HepG2 (cell line): ENCODE measurements around the gene OPN3. TPM values are rescaled to one million over a fixed set of nuclear protein-coding genes. Genes with fewer than 3 reads are reported as not detected.

Source experiments
- FLYWCH1 ChIP-seq: sonication (generic); formaldehyde crosslinking; IDR thresholded peaks from 2 replicates; pipeline ENCODE4 v1.8.1; 2023; ENCODE audit warnings: mild to moderate bottlenecking, missing genetic modification reagents
- GRHL1 ChIP-seq: sonication (generic); formaldehyde crosslinking; conservative IDR thresholded peaks from 2 replicates; pipeline ENCODE4 v1.8.0; 2022; ENCODE audit warnings: missing genetic modification reagents
- HOXA5 ChIP-seq: sonication (generic); formaldehyde crosslinking; IDR thresholded peaks from 2 replicates; pipeline ENCODE4 v1.4.0; 2020; ENCODE audit warnings: missing genetic modification reagents
- SP1 ChIP-seq, 2 experiments: fragments of 450-650 bp in 1 of 2; sonication (generic) in 1 of 2; formaldehyde crosslinking in 1 of 2; IDR thresholded peaks; 2 replicates each; pipeline versions ENCODE4 v1.4.0 to v1.6.1; 2016 to 2020; ENCODE audit warnings: missing genetic modification reagents in 1 of 2
- TAF15 ChIP-seq: fragments of 200-400 bp; formaldehyde crosslinking; IDR thresholded peaks from one replicate; pipeline ENCODE4 v1.6.1; 2018; ENCODE audit warnings: mild to moderate bottlenecking, low read depth, low read length; ENCODE audit not compliant: poor library complexity, severe bottlenecking
- XBP1 ChIP-seq: sonication (generic); formaldehyde crosslinking; IDR thresholded peaks from 2 replicates; pipeline ENCODE4 v1.5.0; 2020; ENCODE audit warnings: missing genetic modification reagents
- ZBTB1 ChIP-seq: sonication (generic); formaldehyde crosslinking; IDR thresholded peaks from 2 replicates; pipeline ENCODE4 v1.4.0; 2020; ENCODE audit warnings: missing genetic modification reagents, borderline replicate concordance
- ZNF124 ChIP-seq: sonication (generic); formaldehyde crosslinking; IDR thresholded peaks from 2 replicates; pipeline ENCODE4 v1.4.0; 2020; ENCODE audit warnings: missing genetic modification reagents
- polyA plus RNA-seq, 8 experiments: library from polyadenylated mRNA; depleted of rRNA in 3 of 8; stranded (reverse) in 7 of 8; unstranded in 1 of 8; fragments of >200 nt; fragmentation: Illumina TruSeq in 4 of 8; extraction: Trizol in 4 of 8; gene quantifications; 2 replicates each; pipeline versions ENCODE4 v1.2.1 to v1.2.3, GENCODE V29; 2011 to 2016; ENCODE audit warnings: low read depth in 4 of 8, missing spikeins in 1 of 8, mixed read lengths in 1 of 8; ENCODE audit not compliant: insufficient read depth in 1 of 8
- total RNA-seq, 5 experiments: library from RNA; depleted of rRNA; stranded (reverse); fragments of >200 nt; fragmentation: Illumina TruSeq; extraction: Trizol; gene quantifications; 2 replicates each; pipeline ENCODE4 v1.2.3, GENCODE V29; 2016; ENCODE audit warnings: low read depth in 1 of 5
- TF ChIP-seq, protein P1 (sequence below), 2 experiments: fragments of 450-650 bp in 1 of 2; sonication (generic) in 1 of 2; formaldehyde crosslinking in 1 of 2; IDR thresholded peaks; 2 replicates each; pipeline versions ENCODE4 v1.6.1 to v1.8.0; 2016 to 2022; ENCODE audit warnings: antibody characterized with exemption in 1 of 2, mild to moderate bottlenecking in 1 of 2, missing genetic modification reagents in 1 of 2

The OPN3 gene
- total and polyA plus RNA-seq, 2 of the 13 experiments (the other 11 are each of a cell fraction or from before 2014, with no cell fraction given): 17.4 to 23.0 TPM

GRCh38 chr1:241624935-241625334 lies 15.2 kb downstream of the OPN3 start (continued):
- TF ChIP-seq, protein P1, sequence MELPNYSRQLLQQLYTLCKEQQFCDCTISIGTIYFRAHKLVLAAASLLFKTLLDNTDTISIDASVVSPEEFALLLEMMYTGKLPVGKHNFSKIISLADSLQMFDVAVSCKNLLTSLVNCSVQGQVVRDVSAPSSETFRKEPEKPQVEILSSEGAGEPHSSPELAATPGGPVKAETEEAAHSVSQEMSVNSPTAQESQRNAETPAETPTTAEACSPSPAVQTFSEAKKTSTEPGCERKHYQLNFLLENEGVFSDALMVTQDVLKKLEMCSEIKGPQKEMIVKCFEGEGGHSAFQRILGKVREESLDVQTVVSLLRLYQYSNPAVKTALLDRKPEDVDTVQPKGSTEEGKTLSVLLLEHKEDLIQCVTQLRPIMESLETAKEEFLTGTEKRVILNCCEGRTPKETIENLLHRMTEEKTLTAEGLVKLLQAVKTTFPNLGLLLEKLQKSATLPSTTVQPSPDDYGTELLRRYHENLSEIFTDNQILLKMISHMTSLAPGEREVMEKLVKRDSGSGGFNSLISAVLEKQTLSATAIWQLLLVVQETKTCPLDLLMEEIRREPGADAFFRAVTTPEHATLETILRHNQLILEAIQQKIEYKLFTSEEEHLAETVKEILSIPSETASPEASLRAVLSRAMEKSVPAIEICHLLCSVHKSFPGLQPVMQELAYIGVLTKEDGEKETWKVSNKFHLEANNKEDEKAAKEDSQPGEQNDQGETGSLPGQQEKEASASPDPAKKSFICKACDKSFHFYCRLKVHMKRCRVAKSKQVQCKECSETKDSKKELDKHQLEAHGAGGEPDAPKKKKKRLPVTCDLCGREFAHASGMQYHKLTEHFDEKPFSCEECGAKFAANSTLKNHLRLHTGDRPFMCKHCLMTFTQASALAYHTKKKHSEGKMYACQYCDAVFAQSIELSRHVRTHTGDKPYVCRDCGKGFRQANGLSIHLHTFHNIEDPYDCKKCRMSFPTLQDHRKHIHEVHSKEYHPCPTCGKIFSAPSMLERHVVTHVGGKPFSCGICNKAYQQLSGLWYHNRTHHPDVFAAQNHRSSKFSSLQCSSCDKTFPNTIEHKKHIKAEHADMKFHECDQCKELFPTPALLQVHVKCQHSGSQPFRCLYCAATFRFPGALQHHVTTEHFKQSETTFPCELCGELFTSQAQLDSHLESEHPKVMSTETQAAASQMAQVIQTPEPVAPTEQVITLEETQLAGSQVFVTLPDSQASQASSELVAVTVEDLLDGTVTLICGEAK (IDR thresholded peaks at IDR 0.05): no peak
- TF ChIP-seq, protein P1 (CRISPR knock-in tag; IDR thresholded peaks at IDR 0.05): no peak
- TF ChIP-seq SP1 (IDR thresholded peaks at IDR 0.05): no peak
- no peak for TF ChIP-seq SP1 (CRISPR knock-in tag; IDR thresholded peaks at IDR 0.05)
- no peak for TF ChIP-seq XBP1 (CRISPR knock-in tag)
- TF ChIP-seq HOXA5 (CRISPR knock-in tag): no peak
- TF ChIP-seq GRHL1 (CRISPR knock-in tag): no peak
- TF ChIP-seq FLYWCH1 (CRISPR knock-in tag): no peak
- no peak for TF ChIP-seq TAF15
- no peak for TF ChIP-seq ZNF124 (CRISPR knock-in tag)
- TF ChIP-seq ZBTB1: no peak
- TF ChIP-seq, all 625 proteins: peak for 0
